Measurements from ENCODE around the gene ADISSP. TPM values are rescaled to one million over a fixed set of nuclear protein-coding genes. Genes with fewer than 3 reads are reported as not detected.

Gene ADISSP
- total RNA-seq, 1 experiment from 2014 or later, result 99.4 TPM

DNA sequence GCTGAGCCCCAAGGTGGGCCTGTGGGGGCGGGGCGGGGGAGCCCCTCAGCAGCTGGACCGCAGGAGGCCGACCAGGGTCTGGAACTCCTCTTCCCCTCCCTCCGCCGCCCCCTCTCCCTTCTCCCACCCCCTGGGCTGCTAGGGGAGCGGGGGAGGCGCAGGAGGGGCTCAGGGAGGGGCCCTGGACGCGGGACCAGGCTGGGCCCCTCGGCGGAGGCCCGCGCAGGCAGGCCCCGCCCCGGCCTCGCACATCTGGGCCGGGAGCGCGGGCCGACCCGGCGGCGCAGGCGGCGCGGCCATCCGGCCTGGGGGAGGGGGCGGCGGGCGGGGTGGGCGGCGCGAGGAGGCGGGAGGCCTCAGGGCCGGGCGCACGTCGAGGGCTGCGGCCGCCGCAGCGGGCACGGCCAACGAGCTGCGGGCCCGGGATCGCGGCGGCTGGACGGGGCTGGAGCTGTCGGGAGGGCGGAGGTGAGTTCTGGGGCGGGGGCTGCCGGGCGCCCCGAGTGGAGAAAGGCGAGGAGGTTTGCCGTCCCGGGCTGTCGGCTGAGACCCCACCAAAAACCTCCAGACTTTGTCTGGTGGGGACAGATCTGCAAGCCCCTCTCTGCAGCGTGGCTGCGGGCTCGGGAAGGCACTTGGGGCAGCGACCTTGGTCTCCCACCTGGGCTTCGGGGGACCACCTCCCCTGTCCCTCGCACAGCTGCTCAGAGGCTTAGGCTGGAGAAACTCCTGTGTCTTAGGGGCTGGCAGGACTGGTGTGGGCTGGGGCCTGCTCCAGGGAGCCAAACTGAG, 35.0 kb downstream of the ADISSP start, which contains the start of gene HSPA12B:
Gene HSPA12B (plus strand): TSS at position 359 of the 792 bp plus-strand sequence. CDS start 5,990 bp downstream, outside the sequence.
- no TSS peak for BruUV-seq (replicated peaks)
- Histone ChIP-seq H3K4me2 (ENCODE audit: low read length) (no peak within 1 kb of the TSS), H3K9me3 (ENCODE audit: control insufficient read depth in 1 of 2, insufficient read depth in 1 of 2, low read depth in 1 of 2, low read length in 2 of 2) (no peaks in the 10 kb centered on the region), H3K4me1 (ENCODE audit: control insufficient read depth in 1 of 2, insufficient read depth in 2 of 2, low read length in 2 of 2) (peaks cover 7 to 27% of the 10 kb centered on the region in 2 experiments), H3K27me3 (ENCODE audit: insufficient read depth, low read length) (0 out of 2 replicates have a peak, but pooled peaks cover 2% of the 10 kb centered on the region), H3K36me3 (ENCODE audit: control insufficient read depth in 1 of 2, insufficient read depth in 2 of 2, low read length in 2 of 2) (no peaks in the 10 kb centered on the region), H3K79me2 (ENCODE audit: insufficient read depth, low read length) (no peaks in the 10 kb centered on the region), H3K9me2 (ENCODE audit: insufficient read depth) (no peaks in the 10 kb centered on the region), H4K20me1 (ENCODE audit: insufficient read depth) (no peaks in the 10 kb centered on the region), H2AFZ (ENCODE audit: low read depth, low read length, poor library complexity, severe bottlenecking) (no peak within 1 kb of the TSS), H3K9ac (ENCODE audit: low read length) (no peak within 1 kb of the TSS), H3K4me3 (replicated peaks in 1 of 2; ENCODE audit: low read depth in 1 of 2, low read length in 2 of 2) (no peak within 1 kb of the TSS), H3K27ac (ENCODE audit: low read depth, low read length) (no peak within 1 kb of the TSS)
- ChIA-PET CTCF (no interaction called here), RAD21 (ENCODE audit: low non-redundant PET in 1 of 2, low total read pairs in 2 of 2, uncharacterized antibody in 2 of 2, unreplicated experiment in 2 of 2) (no interaction called here), POLR2A (no interaction called here)
- DNase-seq (ENCODE audit: low read depth, low spot score), result no peak
- TF ChIP-seq EZH2phosphoT487 (IDR thresholded peaks at IDR 0.05; ENCODE audit: borderline replicate concordance) (no peak), CEBPB (IDR thresholded peaks at IDR 0.05; ENCODE audit: low read depth) (no peak), SRF (IDR thresholded peaks at IDR 0.05; ENCODE audit: low read depth) (no peak), REST (IDR thresholded peaks at IDR 0.05; ENCODE audit: low read depth) (no peak), JUND (IDR thresholded peaks at IDR 0.05) (no peak), EZH2 (IDR thresholded peaks at IDR 0.05) (no peak), RAD21 (IDR thresholded peaks at IDR 0.05; ENCODE audit: low read depth) (no peak), EGR1 (IDR thresholded peaks at IDR 0.05; ENCODE audit: low read depth) (no peak)
- TF ChIP-seq, protein P1, sequence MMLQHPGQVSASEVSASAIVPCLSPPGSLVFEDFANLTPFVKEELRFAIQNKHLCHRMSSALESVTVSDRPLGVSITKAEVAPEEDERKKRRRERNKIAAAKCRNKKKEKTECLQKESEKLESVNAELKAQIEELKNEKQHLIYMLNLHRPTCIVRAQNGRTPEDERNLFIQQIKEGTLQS (IDR thresholded peaks at IDR 0.05), result no peak
- TF ChIP-seq, protein P2, sequence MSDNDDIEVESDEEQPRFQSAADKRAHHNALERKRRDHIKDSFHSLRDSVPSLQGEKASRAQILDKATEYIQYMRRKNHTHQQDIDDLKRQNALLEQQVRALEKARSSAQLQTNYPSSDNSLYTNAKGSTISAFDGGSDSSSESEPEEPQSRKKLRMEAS (IDR thresholded peaks at IDR 0.05), result no peak
- ATAC-seq, result no peak
- intact Hi-C loops (cut with micrococcal nuclease), result no loop called here

Measured in HCT116 (cell line).